Esophagus muscularis mucosa (tissue), 4 donors: ENCODE measurements around the gene CAMTA1. TPM values are rescaled to one million over a fixed set of nuclear protein-coding genes. Genes with fewer than 3 reads are reported as not detected.

Experiments used
- DNase-seq: peaks from one replicate; pipeline ENCODE4 v3.0.0-alpha.2; 2017; ENCODE audit errors: extremely low spot score
- H3K27ac ChIP-seq, 4 donors: fragments of 200-600 bp; sonication (generic); replicated peaks in 1 of 4; 1 replicate in 3 of 4; 2 replicates in 1 of 4; pipeline ENCODE4 v1.5.1; 2016 to 2019; ENCODE audit warnings: mild to moderate bottlenecking in 1 of 4
- H3K27me3 ChIP-seq, 4 donors: fragments of 200-600 bp; sonication (generic); one replicate each; pipeline versions ENCODE4 v1.5.1 to v1.6.0; 2016 to 2019
- H3K36me3 ChIP-seq, 4 donors: fragments of 200-600 bp; sonication (generic); one replicate each; pipeline ENCODE4 v1.5.1; 2016 to 2019
- H3K4me1 ChIP-seq, 4 donors: fragments of 200-600 bp; sonication (generic); one replicate each; pipeline ENCODE4 v1.5.1; 2016 to 2019
- H3K4me3 ChIP-seq, 4 donors: fragments of 200-600 bp; sonication (generic); 1 replicate in 2 of 4; 2 replicates in 2 of 4; pipeline ENCODE4 v1.5.1; 2016 to 2019; ENCODE audit warnings: mild to moderate bottlenecking in 4 of 4, moderate library complexity in 1 of 4
- H3K9me3 ChIP-seq, 4 donors: fragments of 200-600 bp; sonication (generic); 1 replicate in 3 of 4; 2 replicates in 1 of 4; pipeline ENCODE4 v1.5.1; 2016 to 2019
- CTCF ChIP-seq, 3 experiments: fragments of 200-600 bp in 2 of 3; fragments of 450-650 bp in 1 of 3; sonication (generic) in 2 of 3; IDR thresholded peaks; one replicate each; pipeline ENCODE4 v1.5.1; 2017 to 2019; ENCODE audit warnings: antibody characterized with exemption in 3 of 3, mild to moderate bottlenecking in 2 of 3, moderate library complexity in 1 of 3
- EP300 ChIP-seq: sonication (generic); formaldehyde crosslinking; IDR thresholded peaks from one replicate; pipeline ENCODE4 v1.6.1; 2017; ENCODE audit warnings: antibody characterized with exemption
- POLR2A ChIP-seq: fragments of 450-650 bp; IDR thresholded peaks from one replicate; pipeline ENCODE4 v1.6.1; 2017; ENCODE audit warnings: antibody characterized with exemption, moderate library complexity, mild to moderate bottlenecking, low read depth
- POLR2AphosphoS5 ChIP-seq, 2 donors: sonication (generic); formaldehyde crosslinking; IDR thresholded peaks; one replicate each; pipeline ENCODE4 v1.6.1; 2017; ENCODE audit warnings: antibody characterized with exemption in 2 of 2
- WGBS: methylation state at CpG from one replicate; pipeline ENCODE4 v1.1.5; 2018; 5-methylcytosine and 5-hydroxymethylcytosine counted together
- intact Hi-C: fragments of 100-400 bp; cut with DNase I; formaldehyde crosslinking; loops from one replicate; pipeline ENCODE4 v1.15.1; 2023
- total RNA-seq, 4 donors: library from RNA; depleted of rRNA; stranded (reverse); fragments of >200 nt; gene quantifications; one replicate each; pipeline versions ENCODE4 v1.1.0 to v1.2.1, GENCODE V29; 2016

The CAMTA1 gene
- total RNA-seq, 4 donors from 2014 or later: 109 to 226 (median 139) TPM

DNA sequence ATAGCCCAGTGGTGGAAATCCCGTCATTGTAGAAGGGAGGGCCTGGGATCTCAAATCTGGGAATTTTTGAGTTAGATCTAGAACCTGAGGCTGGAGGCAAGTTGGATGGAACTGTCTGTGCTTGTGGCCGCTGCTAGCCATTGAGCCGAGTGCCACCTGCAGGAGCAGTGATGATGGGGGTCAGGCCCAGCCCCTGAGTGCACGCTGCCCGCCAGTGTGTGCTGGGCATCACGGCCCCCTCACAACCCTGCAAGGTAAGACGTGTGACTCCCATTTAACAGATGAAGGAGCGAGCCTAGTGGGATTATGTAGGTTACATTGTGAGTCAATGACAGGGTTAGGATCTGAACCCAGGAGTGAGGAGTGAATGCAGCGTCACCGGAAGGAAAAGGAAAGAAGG, 407.2 kb downstream of the CAMTA1 start:
- DNase-seq: no peak
- H3K27ac ChIP-seq: no peak overlapping the region
- H3K27me3 ChIP-seq: no peaks in the 10 kb centered on the region
- H3K4me1 ChIP-seq: no peaks in the 10 kb centered on the region
- no peaks in the 10 kb centered on the region for H3K36me3 ChIP-seq
- no peak for TF ChIP-seq POLR2AphosphoS5 (IDR thresholded peaks at IDR 0.05)
- TF ChIP-seq POLR2A: no peak
- no peak for TF ChIP-seq CTCF (IDR thresholded peaks at IDR 0.05)
- TF ChIP-seq EP300: no peak
- no peaks in the 10 kb centered on the region for H3K9me3 ChIP-seq
- H3K4me3 ChIP-seq: no peak overlapping the region
- intact Hi-C loops: no loop called here
- 92% methylated on average over 10 of the region's 10 CpGs for WGBS

- H3K27ac ChIP-seq: no peak overlapping the region
- WGBS: 65% methylated on average over 7 of the region's 7 CpGs
- no peak for DNase-seq
- intact Hi-C loops: no loop called here
- H3K27me3 ChIP-seq: peaks cover 0 to 18% (median 3%) of the 10 kb centered on the region in 4 donors
- H3K9me3 ChIP-seq: no peaks in the 10 kb centered on the region
- H3K4me1 ChIP-seq: no peaks in the 10 kb centered on the region
- no peak overlapping the region for H3K4me3 ChIP-seq
- no peak for TF ChIP-seq POLR2A
- TF ChIP-seq POLR2AphosphoS5 (IDR thresholded peaks at IDR 0.05): no peak
- TF ChIP-seq CTCF (IDR thresholded peaks at IDR 0.05): no peak
- TF ChIP-seq EP300: no peak
- H3K36me3 ChIP-seq: no peaks in the 10 kb centered on the region
These were observed 411.0 kb downstream of the CAMTA1 start for GRCh38 chr1:7196036-7196911.

DNA sequence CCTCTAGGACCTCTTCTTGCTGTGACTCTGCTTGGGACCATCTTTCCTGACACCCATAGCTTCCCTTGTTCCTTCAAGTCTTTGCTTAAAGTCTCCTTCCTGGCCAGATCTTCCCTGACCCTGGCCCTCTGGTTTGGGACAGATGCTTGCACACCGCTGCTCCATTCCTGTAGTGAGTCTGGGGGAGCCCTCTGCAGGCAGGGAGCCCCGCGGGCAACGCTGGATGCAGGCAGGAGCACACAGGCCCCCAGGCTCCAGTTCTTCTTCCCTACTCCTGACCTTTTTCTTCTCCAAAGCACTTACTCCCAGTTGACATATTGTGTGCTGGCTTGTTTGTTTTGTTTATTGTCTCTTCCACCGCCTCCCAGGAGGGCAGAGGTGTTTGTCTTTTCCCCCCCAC, 413.4 kb downstream of the CAMTA1 start:
- Histone ChIP-seq H3K4me3 (no peak overlapping the region), H3K27ac (no peak overlapping the region), H3K9me3 (no peaks in the 10 kb centered on the region), H3K36me3 (no peaks in the 10 kb centered on the region), H3K27me3 (peaks cover 0 to 18% (median 3%) of the 10 kb centered on the region in 4 donors), H3K4me1 (no peaks in the 10 kb centered on the region)
- intact Hi-C loops: no loop called here
- WGBS: 59% methylated on average over 5 of the region's 5 CpGs
- DNase-seq: no peak
- no peak for TF ChIP-seq EP300
- no peak for TF ChIP-seq CTCF (IDR thresholded peaks at IDR 0.05)
- no peak for TF ChIP-seq POLR2A
- no peak for TF ChIP-seq POLR2AphosphoS5 (IDR thresholded peaks at IDR 0.05)

- Histone ChIP-seq H3K27ac (no peak overlapping the region), H3K4me3 (no peak overlapping the region), H3K36me3 (no peaks in the 10 kb centered on the region), H3K9me3 (no peaks in the 10 kb centered on the region), H3K4me1 (no peaks in the 10 kb centered on the region), H3K27me3 (peaks cover 0 to 18% (median 3%) of the 10 kb centered on the region in 4 donors)
- no peak for DNase-seq
- no peak for TF ChIP-seq POLR2AphosphoS5 (IDR thresholded peaks at IDR 0.05)
- no peak for TF ChIP-seq POLR2A
- TF ChIP-seq EP300: no peak
- no peak for TF ChIP-seq CTCF (IDR thresholded peaks at IDR 0.05)
- intact Hi-C loops: no loop called here
- WGBS: 60% methylated on average over 27 of the region's 27 CpGs
These were observed 414.0 kb downstream of the CAMTA1 start for GRCh38 chr1:7199077-7199779.
